ENCODE results near the gene DCXR. TPM values are rescaled to one million over a fixed set of nuclear protein-coding genes. Genes with fewer than 3 reads are reported as not detected.

DCXR gene
- total RNA-seq, 2 donors from 2014 or later, result 114 to 125 TPM

- DNase-seq (no peak), ATAC-seq (replicated peaks in 1 of 2) (no peak)
- H3K4me3 Mint-ChIP-seq, result no peak overlapping the region
These were observed 41.6 kb upstream of the DCXR start for GRCh38 chr17:82079001-82079677.

GRCh38 chr17:82078433-82078832 lies 40.9 kb upstream of the DCXR start:
- Mint-ChIP-seq H3K9me3 (no peaks in the 10 kb centered on the region), H3K4me1 (ENCODE audit: low read depth) (no peaks in the 10 kb centered on the region), H3K36me3 (ENCODE audit: insufficient read depth in 2 of 2) (peaks cover 0 to 3% of the 10 kb centered on the region in 2 donors), H3K4me3 (no peak overlapping the region), H3K27ac (no peak overlapping the region), H3K27me3 (ENCODE audit: low read depth) (no peaks in the 10 kb centered on the region)
- ATAC-seq (replicated peaks in 1 of 2), result peak in 1 of 2 donors; percentile 12
- no peak for DNase-seq

More at GRCh38 chr17:82079001-82079677, 41.6 kb upstream of the DCXR start:
- Mint-ChIP-seq H3K9me3 (no peaks in the 10 kb centered on the region), H3K27ac (no peak overlapping the region), H3K4me1 (ENCODE audit: low read depth) (no peaks in the 10 kb centered on the region), H3K27me3 (ENCODE audit: low read depth) (no peaks in the 10 kb centered on the region), H3K36me3 (ENCODE audit: insufficient read depth in 2 of 2) (peaks cover 0 to 3% of the 10 kb centered on the region in 2 donors)

GRCh38 chr17:82077617-82078358 lies 40.3 kb upstream of the DCXR start:
- DNase-seq (no peak), ATAC-seq (replicated peaks in 1 of 2) (peak in 1 of 2 donors; percentile 28)
- Mint-ChIP-seq H3K27me3 (ENCODE audit: low read depth) (no peaks in the 10 kb centered on the region), H3K4me3 (no peak overlapping the region), H3K36me3 (ENCODE audit: insufficient read depth in 2 of 2) (no peaks in the 10 kb centered on the region), H3K4me1 (ENCODE audit: low read depth) (no peaks in the 10 kb centered on the region), H3K27ac (no peak overlapping the region), H3K9me3 (no peaks in the 10 kb centered on the region)

DNA sequence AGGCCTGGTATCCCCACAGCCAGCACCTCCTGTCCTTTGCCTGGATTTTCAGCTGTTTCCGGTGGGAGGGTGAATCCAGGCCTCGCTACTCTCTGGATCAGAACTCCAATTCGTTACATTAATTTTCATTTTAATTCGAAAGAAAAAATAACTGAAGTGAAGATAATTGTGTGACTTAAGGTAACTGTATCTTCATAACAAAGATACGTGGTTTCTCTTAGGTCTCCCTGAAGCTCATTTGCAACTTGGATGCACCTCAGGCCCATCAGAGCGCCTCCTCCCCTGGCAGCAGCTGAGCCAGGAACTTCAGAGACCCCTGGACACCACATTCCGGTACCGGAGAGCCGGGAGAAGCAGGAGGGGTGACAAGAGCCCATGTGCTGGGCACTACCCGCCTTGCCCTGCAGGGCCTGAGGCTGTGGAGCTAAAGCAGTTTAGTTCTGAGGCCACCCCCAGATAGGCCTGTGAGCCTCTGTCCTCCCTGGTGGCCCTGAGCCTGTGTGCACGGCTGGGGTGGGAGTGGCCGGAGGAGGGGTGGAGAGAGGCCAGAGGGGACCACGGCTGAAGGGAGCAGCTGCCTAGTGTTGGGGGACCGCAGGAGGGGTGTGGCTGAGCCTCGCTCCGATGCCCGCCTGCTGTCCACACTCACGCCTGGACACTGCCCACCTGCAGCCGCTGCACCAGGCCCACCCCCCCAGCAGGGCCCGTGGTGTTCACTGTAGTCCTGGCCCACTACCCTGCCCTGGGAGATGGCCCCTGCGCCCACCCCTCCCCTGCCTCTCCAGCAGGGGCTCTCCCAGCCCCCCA lies 39.5 kb upstream of the DCXR start:
- no peak for DNase-seq
- no peaks in the 10 kb centered on the region for H3K27me3 Mint-ChIP-seq (ENCODE audit: low read depth)
- peak in 1 of 2 donors; percentile 13 for ATAC-seq (replicated peaks in 1 of 2)
- H3K4me1 Mint-ChIP-seq (ENCODE audit: low read depth), result no peaks in the 10 kb centered on the region
- H3K27ac Mint-ChIP-seq, result no peak overlapping the region
- H3K4me3 Mint-ChIP-seq, result no peak overlapping the region
- no peaks in the 10 kb centered on the region for H3K36me3 Mint-ChIP-seq (ENCODE audit: insufficient read depth in 2 of 2)
- H3K9me3 Mint-ChIP-seq, result no peaks in the 10 kb centered on the region

DNA sequence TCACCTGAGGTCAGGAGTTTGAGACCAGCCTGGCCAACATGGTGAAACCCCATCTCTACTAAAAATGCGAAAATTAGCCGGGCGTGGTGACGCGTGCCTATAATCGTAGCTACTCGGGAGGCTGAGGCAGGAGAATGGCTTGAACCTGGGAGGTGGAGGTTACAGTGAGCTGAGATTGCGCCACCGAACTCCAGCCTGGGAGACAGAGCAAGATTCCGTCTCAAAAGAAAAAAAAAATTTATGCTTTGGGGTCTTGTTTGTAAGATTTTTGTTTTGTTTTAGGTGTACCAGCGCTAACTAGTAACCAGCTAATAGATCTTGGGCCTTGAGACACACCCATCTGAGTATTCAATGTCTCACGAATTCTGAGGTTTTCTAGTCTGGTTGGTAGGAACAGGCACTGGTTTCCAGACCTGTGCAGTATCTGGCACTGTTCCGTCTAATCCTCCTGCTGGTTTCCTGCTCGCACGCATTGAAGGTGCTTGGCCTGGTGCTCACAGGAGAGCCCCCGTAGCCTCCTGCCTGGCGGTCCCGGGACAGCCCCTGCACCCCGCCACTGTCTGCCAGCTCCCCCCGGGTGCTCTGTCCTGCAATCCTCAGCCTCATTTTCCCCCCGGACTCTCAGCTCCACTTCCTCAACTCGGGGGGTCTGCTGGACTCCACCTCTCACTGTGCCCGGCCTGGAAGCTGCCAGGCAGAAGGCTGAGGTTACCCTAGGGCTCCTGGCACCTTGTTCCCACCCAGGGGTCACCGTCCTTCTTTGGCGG lies 38.7 kb upstream of the DCXR start:
- ATAC-seq (replicated peaks in 1 of 2), result no peak
- Mint-ChIP-seq H3K36me3 (ENCODE audit: insufficient read depth in 2 of 2) (no peaks in the 10 kb centered on the region), H3K27ac (no peak overlapping the region), H3K4me3 (no peak overlapping the region), H3K9me3 (no peaks in the 10 kb centered on the region), H3K4me1 (ENCODE audit: low read depth) (no peaks in the 10 kb centered on the region), H3K27me3 (ENCODE audit: low read depth) (no peaks in the 10 kb centered on the region)
- no peak for DNase-seq

GRCh38 chr17:82073446-82073845 lies 35.9 kb upstream of the DCXR start:
- no peak for DNase-seq
- Mint-ChIP-seq H3K36me3 (ENCODE audit: insufficient read depth in 2 of 2) (no peaks in the 10 kb centered on the region), H3K4me3 (no peak overlapping the region)

GRCh38 chr17:82072827-82073226 lies 35.3 kb upstream of the DCXR start:
- ATAC-seq (replicated peaks in 1 of 2) (no peak), DNase-seq (no peak)
- H3K27ac Mint-ChIP-seq, result no peak overlapping the region
- H3K9me3 Mint-ChIP-seq, result no peaks in the 10 kb centered on the region
- H3K4me3 Mint-ChIP-seq, result no peak overlapping the region
- no peaks in the 10 kb centered on the region for H3K27me3 Mint-ChIP-seq (ENCODE audit: low read depth)
- H3K4me1 Mint-ChIP-seq (ENCODE audit: low read depth), result no peaks in the 10 kb centered on the region
- no peaks in the 10 kb centered on the region for H3K36me3 Mint-ChIP-seq (ENCODE audit: insufficient read depth in 2 of 2)

More at GRCh38 chr17:82073446-82073845, 35.9 kb upstream of the DCXR start:
- Mint-ChIP-seq H3K27me3 (ENCODE audit: low read depth) (no peaks in the 10 kb centered on the region), H3K9me3 (no peaks in the 10 kb centered on the region), H3K27ac (no peak overlapping the region), H3K4me1 (ENCODE audit: low read depth) (no peaks in the 10 kb centered on the region)
- no peak for ATAC-seq (replicated peaks in 1 of 2)

DNA sequence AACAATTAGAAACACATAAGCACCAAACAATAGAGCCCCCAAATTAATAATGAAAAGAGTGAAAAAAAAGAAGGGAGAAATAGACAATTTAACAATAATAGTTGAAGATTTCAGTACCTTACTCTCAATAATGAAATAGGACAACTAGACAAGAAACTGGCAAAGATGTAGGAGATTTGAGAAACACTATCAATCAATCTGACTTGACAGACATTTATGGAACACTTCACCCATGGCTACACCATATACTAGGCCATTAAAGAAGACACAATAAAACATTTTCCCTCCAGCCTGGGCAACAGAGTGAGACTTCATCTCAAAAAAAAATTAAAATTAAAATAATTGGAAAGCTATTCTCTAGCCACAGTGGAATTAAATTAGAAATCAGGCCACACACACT lies 33.1 kb upstream of the DCXR start:
- Mint-ChIP-seq H3K27me3 (ENCODE audit: low read depth) (no peaks in the 10 kb centered on the region), H3K4me1 (ENCODE audit: low read depth) (peaks cover 14% of the 10 kb centered on the region), H3K9me3 (no peaks in the 10 kb centered on the region), H3K27ac (no peak overlapping the region), H3K4me3 (no peak overlapping the region), H3K36me3 (ENCODE audit: insufficient read depth in 2 of 2) (no peaks in the 10 kb centered on the region)
- DNase-seq (no peak), ATAC-seq (replicated peaks in 1 of 2) (no peak)

DNA sequence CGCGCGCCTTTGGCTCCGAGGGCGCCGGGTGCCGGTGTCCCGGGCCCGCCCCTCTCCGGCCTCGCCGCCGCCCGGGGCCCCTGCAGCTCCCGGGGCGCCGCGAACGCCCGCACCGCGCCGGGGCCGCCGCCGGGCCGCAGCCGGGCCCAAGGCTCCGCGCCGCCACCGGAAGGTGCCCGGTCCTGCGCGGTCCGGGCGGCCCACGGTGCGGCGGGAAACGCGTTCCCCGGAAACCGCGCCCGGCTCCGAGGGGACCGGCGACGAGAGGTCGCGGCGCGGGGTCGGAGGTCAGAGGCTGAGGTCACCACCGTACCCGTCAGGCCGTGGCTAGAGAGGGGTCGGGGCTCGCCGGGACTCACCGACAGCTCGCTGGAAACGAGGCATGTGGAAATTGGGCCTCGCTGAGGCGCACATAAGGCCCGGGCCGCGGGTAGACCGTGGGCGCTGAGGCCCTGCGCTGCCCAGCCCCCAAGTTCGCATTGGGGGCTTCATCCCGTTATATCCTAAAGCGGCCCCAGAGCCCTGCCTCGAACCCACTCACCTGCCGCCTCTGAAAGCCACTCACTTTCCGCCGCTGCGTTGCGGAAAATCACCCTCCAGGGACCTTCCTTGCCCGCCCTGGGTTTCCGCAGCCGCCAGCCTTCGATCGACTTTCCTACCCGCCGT lies 28.3 kb upstream of the DCXR start, which contains the start of gene DUS1L:
Gene DUS1L (minus strand): TSS at position 167 of the 666 bp plus-strand sequence. CDS start 745 bp downstream, outside the sequence.
- Mint-ChIP-seq H3K4me1 (ENCODE audit: low read depth) (peaks cover 21% of the 10 kb centered on the region), H3K4me3 (peak within 1 kb of the TSS; percentile 88 to 97), H3K27ac (peak within 1 kb of the TSS; percentile 96), H3K36me3 (ENCODE audit: insufficient read depth in 2 of 2) (peaks cover 0 to 2% of the 10 kb centered on the region in 2 donors), H3K27me3 (ENCODE audit: low read depth) (no peaks in the 10 kb centered on the region), H3K9me3 (no peaks in the 10 kb centered on the region)
- peak; percentile 91 to 92 for ATAC-seq (replicated peaks in 1 of 2)
- peak; percentile 75 to 88 for DNase-seq

GRCh38 chr17:82065193-82065637 lies 27.7 kb upstream of the DCXR start:
- Mint-ChIP-seq H3K4me3 (peak overlapping the region; percentile 71 to 74), H3K4me1 (ENCODE audit: low read depth) (peaks cover 21% of the 10 kb centered on the region), H3K9me3 (no peaks in the 10 kb centered on the region), H3K27me3 (ENCODE audit: low read depth) (no peaks in the 10 kb centered on the region), H3K36me3 (ENCODE audit: insufficient read depth in 2 of 2) (peaks cover 0 to 2% of the 10 kb centered on the region in 2 donors), H3K27ac (no peak overlapping the region)
- DNase-seq (peak in 1 of 2 donors; percentile 56), ATAC-seq (replicated peaks in 1 of 2) (peak; percentile 69 to 71)

DNA sequence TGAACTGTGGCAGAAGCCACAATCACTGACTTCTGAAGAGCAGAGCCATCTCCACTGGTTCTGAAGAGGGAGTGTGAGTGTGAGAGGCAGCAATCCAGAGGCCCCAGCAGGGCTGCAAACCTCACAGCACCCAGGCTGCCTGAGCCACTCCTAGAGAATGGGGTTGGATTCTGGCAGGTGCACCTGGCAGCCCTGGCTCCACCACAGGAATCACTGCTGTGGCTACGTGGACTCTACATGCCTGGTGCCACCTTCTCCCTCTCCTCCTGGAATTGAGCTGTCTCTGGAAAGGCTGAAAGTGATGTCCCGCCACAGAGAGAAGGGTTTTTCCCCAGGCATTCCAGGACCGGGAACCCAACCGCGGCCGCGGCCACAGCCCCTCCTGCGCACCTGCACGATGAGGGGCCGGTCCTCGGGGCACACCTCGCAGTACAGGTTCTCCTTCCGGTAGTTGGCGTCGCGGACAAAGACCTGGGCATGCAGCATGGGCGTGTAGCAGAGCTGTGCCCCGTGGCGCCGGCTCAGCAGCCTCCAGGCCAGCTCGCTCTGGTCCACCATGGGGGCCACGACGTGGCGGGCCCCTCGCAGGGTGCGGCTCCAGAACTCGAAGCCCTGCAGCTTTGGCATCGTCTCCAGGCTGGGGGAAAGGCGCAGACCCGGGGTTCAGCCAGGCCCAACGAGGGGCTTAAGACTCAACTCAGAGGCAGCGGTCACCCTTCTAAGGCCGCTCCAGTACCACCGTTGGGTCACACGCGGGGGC lies 27.1 kb upstream of the DCXR start:
- Mint-ChIP-seq H3K27ac (peak overlapping the region; percentile 68), H3K27me3 (ENCODE audit: low read depth) (no peaks in the 10 kb centered on the region)

More for the DNA sequence above, 27.1 kb upstream of the DCXR start:
- Mint-ChIP-seq H3K36me3 (ENCODE audit: insufficient read depth in 2 of 2) (peaks cover 0 to 4% of the 10 kb centered on the region in 2 donors), H3K4me3 (peak overlapping the region; percentile 71 to 74), H3K4me1 (ENCODE audit: low read depth) (peaks cover 21% of the 10 kb centered on the region), H3K9me3 (no peaks in the 10 kb centered on the region)
- ATAC-seq (replicated peaks in 1 of 2) (no peak), DNase-seq (no peak)

Measured in activated T-cell treated with anti-CD3 and anti-CD28 coated beads, Interleukin-2, amount 50 U/mL, for 72 hours (primary cell).